Putamen (tissue), 1 donor: ENCODE measurements around the gene MANSC4.
A peak's percentile ranks its signal among the peaks of the same experiment; 100 is the strongest.
"Not testable (repeated sequence)": the region's sequence is repeated elsewhere in the genome, so short reads cannot be mapped to it uniquely, and the experiment has no call there.

Source experiments
- DNase-seq: peaks from one replicate; pipeline ENCODE4 v3.0.0-alpha.2; 2016; ENCODE audit warnings: low spot score

The MANSC4 gene

DNA sequence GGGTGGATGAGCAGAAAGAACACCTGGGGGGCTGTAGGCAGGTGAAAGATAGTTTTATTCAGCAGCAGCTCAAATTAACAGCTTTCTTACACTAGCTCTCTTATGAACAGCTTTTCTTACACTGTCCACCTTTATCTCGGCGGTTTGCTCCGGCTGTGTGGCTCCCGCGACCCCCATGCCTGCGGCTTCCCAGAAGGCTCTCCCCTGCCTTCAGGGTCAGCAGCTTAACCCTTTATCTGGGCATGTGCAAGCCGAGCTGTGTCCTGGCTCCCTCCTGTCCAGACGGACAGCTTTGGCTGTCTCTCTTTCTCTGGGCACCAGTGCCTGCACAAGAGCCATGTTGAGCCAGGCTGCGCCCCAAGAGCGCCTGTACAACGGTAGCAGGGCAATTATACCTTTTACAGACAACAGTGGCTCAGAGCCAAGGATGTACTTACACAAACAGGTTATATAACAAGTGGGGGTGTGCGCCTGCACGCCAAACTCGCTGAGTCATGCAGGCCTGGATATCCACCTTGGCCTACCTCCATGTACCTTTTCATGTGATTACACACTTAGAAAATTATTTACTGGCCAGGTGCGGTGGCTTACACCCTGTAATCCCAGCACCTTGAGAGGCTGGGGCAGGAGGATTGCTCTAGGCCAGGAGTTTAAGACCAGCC, 28.5 kb downstream of the MANSC4 start:
- DNase-seq, result peak; percentile 5

GRCh38 chr12:27747111-27747820, 32.8 kb downstream of the MANSC4 start:
- DNase-seq, result no peak

- not testable (repeated sequence) for DNase-seq
These were observed 34.3 kb downstream of the MANSC4 start for GRCh38 chr12:27745734-27746133.

DNA sequence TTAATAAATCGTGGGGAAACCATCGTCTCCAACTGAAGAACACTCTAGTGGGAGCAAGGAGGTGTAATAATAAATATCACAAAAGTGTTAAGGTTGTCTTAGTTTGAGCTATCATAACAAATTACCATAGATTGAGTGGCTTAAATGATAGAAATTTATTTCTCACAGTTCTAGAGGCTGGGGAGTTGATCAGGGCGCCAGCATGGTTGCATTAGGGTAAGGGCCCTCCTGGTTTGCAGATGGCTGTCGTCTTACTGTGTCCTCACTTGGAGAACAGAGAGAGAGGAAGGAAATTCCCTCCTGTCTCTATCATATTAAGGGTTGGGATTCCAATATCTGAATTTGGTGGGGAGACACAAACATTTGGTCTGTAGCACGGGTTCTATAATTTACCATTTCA, 36.4 kb downstream of the MANSC4 start:
- DNase-seq, result no peak

GRCh38 chr12:27734321-27734720, 45.7 kb downstream of the MANSC4 start:
- DNase-seq, result not testable (repeated sequence)

- no peak for DNase-seq
These were observed 46.2 kb downstream of the MANSC4 start for GRCh38 chr12:27733791-27734190.

DNA sequence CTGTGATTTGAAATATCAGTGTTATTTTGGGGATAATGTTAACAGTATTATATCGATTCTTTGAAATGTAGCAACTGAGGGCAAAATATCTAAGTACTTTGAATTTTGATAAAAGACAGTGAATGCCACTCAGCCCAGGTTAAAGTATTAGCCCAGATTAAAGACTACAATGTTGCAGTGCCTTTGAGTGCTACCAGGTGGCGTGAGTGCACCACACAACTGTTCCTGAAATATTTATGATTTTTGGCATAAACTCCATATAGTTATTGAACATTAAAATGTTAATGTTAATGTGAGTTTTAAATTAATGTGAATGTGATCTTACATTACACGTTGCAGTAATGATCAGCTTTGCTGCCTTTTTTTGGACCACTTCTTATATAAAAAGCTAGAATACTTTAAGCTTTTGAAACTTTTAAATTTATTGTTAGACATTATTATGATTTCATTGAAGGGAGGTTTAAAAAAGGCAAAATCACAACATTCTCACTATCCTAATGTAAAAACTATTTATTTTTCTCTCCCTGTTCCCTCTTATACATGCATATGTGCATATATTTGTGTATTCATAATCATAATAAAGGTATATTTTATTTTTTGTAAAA, 46.9 kb downstream of the MANSC4 start:
- no peak for DNase-seq

DNA sequence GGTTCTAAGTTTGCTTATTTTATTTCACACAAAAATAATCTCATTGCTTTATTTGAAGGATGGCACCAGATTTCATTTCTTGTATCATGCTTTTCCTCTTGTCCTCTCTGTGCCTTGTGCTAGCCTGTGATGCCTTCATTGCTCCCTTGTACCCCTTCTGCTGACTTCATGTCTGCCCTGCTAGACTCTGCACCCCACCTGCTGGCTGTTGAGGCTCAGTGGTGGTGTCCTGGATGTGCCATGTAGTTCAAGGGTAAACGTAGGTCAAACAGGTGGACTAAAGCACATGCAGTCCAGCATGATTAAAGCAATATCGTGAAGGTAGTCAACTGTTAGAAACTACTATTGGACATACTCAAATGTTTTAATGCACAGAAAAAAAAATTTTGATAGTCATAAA, 47.8 kb downstream of the MANSC4 start:
- DNase-seq, result no peak

- no peak for DNase-seq
These were observed 49.9 kb downstream of the MANSC4 start for GRCh38 chr12:27730097-27730588.

- DNase-seq, result no peak
These were observed 56.8 kb downstream of the MANSC4 start for GRCh38 chr12:27723212-27723611.
